EL (cell line): ENCODE data around the gene TMEM255B.
A peak's percentile ranks its signal among the peaks of the same experiment; 100 is the strongest.

ENCODE experiments used
- DNase-seq: peaks from one replicate; pipeline ENCODE4 v3.0.0-alpha.2; 2016

The TMEM255B gene

GRCh38 chr13:113806526-113806925 lies 47.5 kb downstream of the TMEM255B start:
- no peak for DNase-seq

DNA sequence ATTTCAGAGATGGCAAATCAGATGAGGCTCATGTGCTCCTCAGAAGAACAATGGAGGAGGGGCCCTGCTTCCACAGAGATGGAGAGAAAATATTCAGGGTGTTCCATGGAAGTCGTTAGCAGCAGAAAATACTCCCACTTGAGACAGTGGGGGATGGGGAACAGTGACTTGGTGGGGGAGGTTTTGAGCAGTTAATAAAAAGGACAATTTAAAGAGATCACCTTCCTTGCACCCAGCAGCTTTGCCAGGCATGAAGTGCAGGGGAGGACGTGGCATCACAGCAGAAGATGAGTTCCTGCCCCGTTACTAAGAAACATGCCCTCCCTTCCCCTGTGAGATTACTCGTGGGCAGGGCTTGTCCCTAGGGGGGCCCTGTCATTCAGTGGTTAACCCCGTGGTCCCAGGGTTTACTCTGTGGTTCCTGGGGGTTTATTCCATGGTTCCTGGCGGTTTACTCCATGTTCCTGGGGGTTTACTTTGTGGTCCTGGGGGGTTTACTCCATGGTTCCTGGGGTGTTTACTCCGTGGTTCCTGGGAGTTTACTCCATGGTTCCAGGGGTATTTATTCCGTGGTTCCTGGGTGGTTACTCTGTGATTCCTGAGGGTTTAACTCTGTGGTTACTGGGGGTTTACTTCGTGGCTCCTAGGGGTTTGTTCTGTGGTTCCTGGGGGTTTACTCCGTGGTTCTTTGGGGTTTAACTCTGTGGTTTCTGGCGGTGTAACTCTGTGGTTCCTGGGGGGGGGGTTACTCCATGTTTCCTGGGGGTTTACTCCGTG lies 49.2 kb downstream of the TMEM255B start:
- no peak for DNase-seq

- DNase-seq = no peak
Observed at GRCh38 chr13:113809934-113810333, 50.9 kb downstream of the TMEM255B start.

GRCh38 chr13:113810640-113811039 lies 51.6 kb downstream of the TMEM255B start:
- DNase-seq = no peak

GRCh38 chr13:113811081-113811928 lies 52.3 kb downstream of the TMEM255B start:
- DNase-seq = no peak

DNA sequence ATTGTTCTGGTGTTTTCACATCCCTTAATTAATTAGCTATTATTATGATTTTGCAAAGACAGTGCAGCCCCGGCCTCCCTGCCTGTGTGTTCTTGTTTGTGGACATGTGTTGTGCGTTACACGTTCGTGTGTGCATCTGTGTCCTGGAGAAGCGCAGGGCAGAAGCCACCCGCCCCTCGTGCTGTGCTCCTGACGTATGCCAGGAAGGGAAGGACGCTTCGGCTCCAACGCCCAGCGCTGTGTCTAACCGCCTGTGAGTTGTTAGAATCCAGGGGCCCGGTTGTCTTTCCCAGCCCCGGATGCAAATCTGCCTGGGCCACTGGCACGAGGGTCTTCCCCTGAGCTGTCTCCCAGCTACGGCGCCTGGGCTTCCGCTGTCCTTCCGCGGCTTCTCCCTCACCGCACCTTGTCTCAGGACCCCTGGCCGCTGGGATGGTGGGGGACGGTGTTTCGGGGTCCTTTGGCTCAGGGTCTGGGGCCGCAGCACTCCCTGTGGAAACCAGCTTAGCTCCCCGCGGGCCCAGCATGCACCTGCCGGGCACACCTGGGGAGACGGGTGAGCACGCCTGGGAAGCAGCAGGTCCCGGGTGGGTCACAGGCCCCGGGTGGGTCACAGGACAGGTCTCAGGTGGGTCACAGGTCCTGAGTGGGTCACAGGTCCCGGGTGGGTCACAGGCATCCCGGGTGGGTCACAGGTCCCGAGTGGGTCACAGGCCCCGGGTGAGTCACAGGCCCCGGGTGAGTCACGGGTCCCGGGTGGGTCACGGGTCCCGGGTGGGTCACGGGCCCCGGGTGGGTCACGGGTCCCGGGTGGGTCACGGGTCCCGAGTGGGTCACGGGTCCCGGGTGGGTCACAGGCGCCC lies 53.4 kb downstream of the TMEM255B start:
- DNase-seq = no peak

DNA sequence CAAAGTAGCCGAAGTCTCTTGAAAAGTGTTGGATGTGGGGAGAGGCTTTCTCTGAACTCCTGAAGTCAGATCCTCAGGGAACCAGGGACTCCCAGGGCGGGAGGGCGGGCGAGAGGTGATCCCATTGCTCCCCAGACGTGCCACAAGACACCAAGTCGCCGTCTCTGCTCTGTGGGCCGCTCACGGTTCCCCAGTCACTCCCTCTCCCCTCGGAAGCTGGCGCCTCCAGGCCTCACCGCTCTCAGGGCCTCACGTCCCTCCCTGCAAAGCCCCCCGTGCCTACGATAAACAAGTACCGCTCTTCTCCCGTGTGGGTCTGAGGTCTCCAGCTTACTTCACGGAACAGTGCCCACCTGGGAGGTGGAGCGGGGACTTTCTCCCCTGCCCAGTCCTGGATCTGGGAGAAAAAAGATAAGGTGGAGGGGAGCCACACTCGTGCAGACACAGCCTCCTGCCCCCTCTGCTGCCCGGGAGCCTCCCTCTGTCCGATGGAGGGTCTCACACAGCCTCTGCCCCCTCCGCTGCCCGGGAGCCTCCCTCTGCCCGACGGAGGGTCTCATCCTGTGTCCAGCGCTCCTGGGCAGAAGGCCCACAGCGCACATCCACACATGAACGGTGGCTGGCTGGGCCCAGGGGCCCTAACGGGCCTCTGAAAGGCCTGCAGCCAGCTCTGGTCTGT lies 54.2 kb downstream of the TMEM255B start:
- no peak for DNase-seq

DNA sequence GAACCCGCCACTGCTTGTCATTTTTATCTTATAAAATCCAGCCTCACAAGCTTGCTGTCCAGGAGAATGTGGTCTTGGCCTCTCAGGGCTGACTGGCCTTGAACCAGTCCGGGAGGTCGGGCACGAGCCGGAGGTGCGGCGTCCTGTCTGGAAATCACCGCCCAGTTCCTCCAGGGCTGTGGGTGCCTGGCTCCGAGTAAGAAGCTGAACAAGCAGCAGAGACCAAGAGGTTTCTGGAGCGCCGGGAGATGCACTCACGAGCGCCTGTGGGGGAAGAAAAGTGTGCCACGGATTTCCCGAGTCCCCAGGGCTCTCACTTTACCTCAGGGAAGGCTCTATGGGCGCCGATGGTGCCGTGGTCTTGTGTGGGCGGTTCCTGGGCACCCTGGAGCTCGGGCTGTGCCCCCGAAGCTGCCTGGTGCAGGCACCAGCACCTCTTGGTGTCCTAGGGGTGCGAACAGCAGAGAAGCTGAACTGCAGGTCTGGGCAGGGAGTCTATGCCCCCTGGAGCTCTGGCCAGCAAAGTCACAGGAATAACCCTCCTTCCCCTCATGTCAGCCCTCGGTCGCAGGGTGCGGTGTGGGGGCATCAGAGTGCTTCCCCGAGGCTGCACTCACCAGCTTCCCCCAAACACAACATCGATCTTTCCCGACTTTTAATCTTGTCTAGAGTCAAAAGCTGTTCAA lies 54.9 kb downstream of the TMEM255B start:
- DNase-seq = no peak

- peak; percentile 55 for DNase-seq
Observed at GRCh38 chr13:113814435-113814821, 55.4 kb downstream of the TMEM255B start.

DNA sequence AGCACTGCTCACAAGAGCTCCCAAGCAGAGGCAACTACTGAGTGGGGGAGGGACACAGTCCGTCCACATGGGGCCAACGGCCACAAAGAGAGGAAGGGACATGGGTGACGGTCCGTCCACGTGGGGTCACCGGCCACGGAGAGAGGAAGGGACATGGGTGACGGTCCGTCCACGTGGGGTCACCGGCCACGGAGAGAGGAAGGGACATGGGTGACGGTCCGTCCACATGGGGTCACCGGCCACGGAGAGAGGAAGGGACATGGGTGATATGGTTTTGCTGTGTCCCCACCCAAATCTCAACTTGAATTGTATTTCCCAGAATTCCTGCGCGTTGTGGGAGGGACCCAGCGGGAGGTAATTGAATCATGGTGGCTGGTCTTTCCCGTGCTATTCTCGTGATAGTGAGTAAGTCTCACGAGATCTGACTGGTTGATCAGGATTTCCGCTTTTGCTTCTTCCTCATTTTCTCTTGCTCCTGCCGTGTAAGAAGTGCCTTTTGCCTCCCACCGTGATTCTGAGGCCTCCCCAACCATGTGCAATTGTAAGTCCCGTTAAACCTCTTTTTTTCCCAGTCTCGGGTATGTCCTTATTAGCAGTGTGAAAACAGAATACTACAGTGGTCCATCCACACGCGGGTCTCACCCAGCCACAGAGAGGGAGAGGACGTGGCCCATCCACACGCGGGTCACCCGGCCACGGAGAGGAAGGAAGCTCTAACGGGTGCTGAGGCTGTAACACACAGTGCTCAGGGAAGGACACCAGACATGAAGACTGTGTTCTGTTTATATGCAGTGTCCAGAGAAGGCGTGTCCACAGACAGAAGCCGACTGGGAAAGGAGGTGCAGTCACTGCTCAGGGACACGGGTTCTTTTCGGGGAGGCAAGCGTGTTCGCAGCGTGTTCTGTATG lies 56.4 kb downstream of the TMEM255B start:
- DNase-seq = no peak

DNA sequence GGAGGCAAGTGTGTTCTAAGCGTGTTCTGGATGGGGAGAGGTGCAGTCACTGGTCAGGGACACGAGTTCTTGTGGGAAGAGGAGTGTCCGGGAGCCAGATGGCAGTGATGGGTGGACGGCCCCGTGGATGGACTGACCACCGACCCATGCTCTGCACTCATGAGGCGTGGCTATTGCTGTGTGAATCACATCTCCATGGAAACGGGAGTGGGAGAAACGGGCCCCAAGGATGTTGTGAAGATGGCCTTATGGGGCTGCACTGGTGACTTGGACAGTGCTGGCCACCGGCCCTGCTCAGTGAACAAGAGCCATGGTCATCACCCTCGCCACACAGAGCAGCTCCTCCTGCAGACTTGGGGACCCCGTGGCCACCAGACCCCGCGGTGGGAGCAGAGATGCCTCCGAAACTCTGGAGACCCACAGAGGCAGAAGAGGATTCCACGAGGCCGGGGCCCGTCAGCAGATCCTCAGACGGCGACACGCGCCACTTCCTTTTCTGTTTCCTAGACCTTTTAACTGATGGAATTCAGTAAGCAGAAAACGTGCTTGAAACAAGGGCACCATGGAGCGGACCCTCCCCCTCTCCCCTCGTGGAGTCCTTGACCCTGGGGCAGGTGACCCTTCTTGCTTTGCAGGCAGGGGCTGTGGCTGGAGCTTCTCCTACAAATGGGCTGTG lies 57.4 kb downstream of the TMEM255B start:
- DNase-seq = no peak

DNA sequence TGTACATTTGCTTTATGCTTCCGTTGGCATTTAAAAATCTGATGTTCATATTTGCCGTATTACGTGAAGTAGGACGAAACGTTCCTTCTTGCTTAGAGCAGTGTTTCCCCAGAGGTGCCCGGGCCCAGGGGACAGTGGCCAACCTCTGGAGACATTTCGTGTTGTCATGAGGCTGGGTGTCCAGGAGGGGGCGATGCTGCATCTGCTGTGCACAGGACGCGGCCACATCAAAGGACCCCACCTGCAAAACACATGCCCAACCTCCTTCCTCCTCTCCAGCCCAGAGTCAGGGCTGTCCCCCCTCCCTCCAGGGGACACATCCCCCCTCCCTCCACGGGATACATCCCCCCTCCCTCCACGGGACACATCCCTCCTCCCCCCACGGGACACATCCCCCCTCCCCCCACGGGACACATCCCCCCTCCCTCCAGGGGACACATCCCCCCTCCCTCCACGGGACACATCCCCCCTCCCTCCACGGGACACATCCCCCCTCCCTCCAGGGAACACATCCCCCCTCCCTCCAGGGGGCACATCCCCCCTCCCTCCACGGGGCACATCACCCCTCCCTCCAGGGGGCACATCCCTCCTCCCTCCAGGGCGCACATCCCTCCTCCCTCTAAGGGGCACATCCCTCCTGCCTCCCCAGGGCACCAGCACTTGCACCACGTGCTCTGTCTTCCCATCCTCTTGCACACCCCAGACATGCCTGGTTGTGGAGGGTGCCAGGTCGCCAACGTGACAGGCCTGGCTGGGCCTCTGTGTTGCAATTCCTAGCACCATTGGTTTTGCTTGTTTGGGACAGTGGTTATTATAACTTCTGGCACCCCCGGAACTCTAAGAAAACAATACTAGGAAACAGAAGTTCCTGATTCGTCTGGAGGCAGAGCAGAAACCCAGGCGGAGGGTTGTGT lies 58.2 kb downstream of the TMEM255B start:
- peak; percentile 79 for DNase-seq

GRCh38 chr13:113817860-113818691 lies 59.0 kb downstream of the TMEM255B start:
- DNase-seq = no peak

DNA sequence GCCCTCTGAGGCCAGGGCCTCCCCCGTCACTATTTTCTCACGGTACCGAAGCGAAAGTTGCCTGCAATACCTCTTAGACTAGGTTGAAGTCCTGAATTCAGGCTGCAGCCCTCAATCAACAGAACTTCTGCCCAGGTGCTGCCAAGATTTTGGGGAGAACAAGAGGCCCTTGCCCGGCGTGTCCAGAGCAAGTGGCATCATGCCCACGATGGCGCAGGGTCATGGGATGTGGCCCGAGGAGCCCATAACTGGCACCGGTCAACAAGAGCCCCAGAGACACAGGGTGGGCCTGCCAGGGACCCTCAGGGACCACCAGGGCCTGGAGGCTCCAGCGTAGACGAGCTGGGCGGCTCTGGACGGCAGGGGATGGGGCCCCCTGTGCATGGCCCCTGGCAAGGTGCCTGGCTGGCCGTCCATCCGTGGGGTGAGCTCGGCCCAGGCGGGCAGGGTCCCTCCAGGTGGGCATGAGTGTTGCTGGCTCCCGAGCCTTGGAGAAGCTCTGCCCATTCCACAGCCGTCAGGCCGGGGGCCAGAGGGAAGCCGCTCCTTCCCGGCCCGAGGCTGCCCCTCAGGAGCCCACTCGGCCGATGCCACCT lies 59.8 kb downstream of the TMEM255B start:
- DNase-seq = no peak

DNA sequence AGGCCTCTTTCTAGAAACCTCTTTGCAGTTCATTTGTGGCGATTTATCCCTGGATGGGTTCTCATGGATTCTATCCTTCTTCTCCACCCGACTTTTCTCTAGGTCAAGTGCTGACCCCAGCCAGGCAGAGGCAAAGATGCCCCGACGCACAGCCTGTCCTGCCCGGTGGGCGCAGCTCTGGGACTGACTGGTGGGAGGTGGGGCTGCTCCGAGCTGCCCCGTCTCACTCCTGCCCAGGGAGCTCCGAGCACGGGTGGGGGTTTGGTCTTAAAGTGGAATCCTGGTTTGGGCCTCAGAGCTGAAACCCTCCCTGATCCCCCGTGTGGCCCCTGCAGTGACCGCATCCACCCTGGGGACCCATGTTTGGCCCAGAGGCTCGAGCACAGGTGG lies 60.3 kb downstream of the TMEM255B start:
- no peak for DNase-seq

GRCh38 chr13:113819731-113820715 lies 61.0 kb downstream of the TMEM255B start:
- DNase-seq = no peak
